ENCODE results near the gene PINLYP.

PINLYP gene

GRCh38 chr19:43623889-43624670 is 48.5 kb downstream of the PINLYP start:
- peak overlapping the region; percentile 37 for H3K27ac ChIP-seq (ENCODE audit: low read depth, low read length, poor library complexity, severe bottlenecking)
- H3F3A ChIP-seq (ENCODE audit: insufficient read depth, low read length), result peaks cover 4% of the 10 kb centered on the region; the same call in 1 of the 2 replicates
- H3K27me3 ChIP-seq (ENCODE audit: insufficient read depth, low read length), result no peaks in the 10 kb centered on the region
- H3K4me2 ChIP-seq (ENCODE audit: low read length), result no peak overlapping the region
- H3K4me3 ChIP-seq (ENCODE audit: low read depth, low read length, poor library complexity, severe bottlenecking), result no peak overlapping the region
- 0 out of 2 replicates have a peak, but pooled peaks cover under 1% of the 10 kb centered on the region for H3K79me2 ChIP-seq (ENCODE audit: insufficient read depth, low read length)
- no peaks in the 10 kb centered on the region for H3K9me2 ChIP-seq (ENCODE audit: low read depth, low read length)
- peaks cover 11% of the 10 kb centered on the region for H3K4me1 ChIP-seq (ENCODE audit: insufficient read depth, low read length, severe bottlenecking)
- no peaks in the 10 kb centered on the region for H3K36me3 ChIP-seq (ENCODE audit: insufficient read depth, low read length)
- TF ChIP-seq EZH2 (IDR thresholded peaks at IDR 0.05; ENCODE audit: borderline replicate concordance, low read length), result no peak
- no peak for TF ChIP-seq CTCF (IDR thresholded peaks at IDR 0.05; ENCODE audit: low read length)
- no peaks in the 10 kb centered on the region for H4K20me1 ChIP-seq (ENCODE audit: insufficient read depth, low read length)
- H3K9ac ChIP-seq (ENCODE audit: low read length), result no peak overlapping the region
- H2AFZ ChIP-seq (ENCODE audit: low read length), result no peak overlapping the region
- H3K9me3 ChIP-seq (ENCODE audit: low read length), result no peaks in the 10 kb centered on the region

GRCh38 chr19:43624933-43625332 is 49.3 kb downstream of the PINLYP start:
- H3K9me2 ChIP-seq (ENCODE audit: low read depth, low read length), result no peaks in the 10 kb centered on the region
- no peak overlapping the region for H3K4me2 ChIP-seq (ENCODE audit: low read length)
- H3K4me1 ChIP-seq (ENCODE audit: insufficient read depth, low read length, severe bottlenecking), result peaks cover 9% of the 10 kb centered on the region
- no peaks in the 10 kb centered on the region for H3K36me3 ChIP-seq (ENCODE audit: insufficient read depth, low read length)
- no peak overlapping the region for H2AFZ ChIP-seq (ENCODE audit: low read length)
- no peak overlapping the region for H3K4me3 ChIP-seq (ENCODE audit: low read depth, low read length, poor library complexity, severe bottlenecking)
- H3K9ac ChIP-seq (ENCODE audit: low read length), result no peak overlapping the region
- TF ChIP-seq CTCF (IDR thresholded peaks at IDR 0.05; ENCODE audit: low read length) (peak; percentile 51), EZH2 (IDR thresholded peaks at IDR 0.05; ENCODE audit: borderline replicate concordance, low read length) (no peak)
- H3K79me2 ChIP-seq (ENCODE audit: insufficient read depth, low read length), result no peaks in the 10 kb centered on the region
- no peaks in the 10 kb centered on the region for H3K27me3 ChIP-seq (ENCODE audit: insufficient read depth, low read length)
- peaks cover 4% of the 10 kb centered on the region; the same call in 1 of the 2 replicates for H3F3A ChIP-seq (ENCODE audit: insufficient read depth, low read length)
- H3K9me3 ChIP-seq (ENCODE audit: low read length), result no peaks in the 10 kb centered on the region
- no peak overlapping the region for H3K27ac ChIP-seq (ENCODE audit: low read depth, low read length, poor library complexity, severe bottlenecking)
- no peaks in the 10 kb centered on the region for H4K20me1 ChIP-seq (ENCODE audit: insufficient read depth, low read length)

DNA sequence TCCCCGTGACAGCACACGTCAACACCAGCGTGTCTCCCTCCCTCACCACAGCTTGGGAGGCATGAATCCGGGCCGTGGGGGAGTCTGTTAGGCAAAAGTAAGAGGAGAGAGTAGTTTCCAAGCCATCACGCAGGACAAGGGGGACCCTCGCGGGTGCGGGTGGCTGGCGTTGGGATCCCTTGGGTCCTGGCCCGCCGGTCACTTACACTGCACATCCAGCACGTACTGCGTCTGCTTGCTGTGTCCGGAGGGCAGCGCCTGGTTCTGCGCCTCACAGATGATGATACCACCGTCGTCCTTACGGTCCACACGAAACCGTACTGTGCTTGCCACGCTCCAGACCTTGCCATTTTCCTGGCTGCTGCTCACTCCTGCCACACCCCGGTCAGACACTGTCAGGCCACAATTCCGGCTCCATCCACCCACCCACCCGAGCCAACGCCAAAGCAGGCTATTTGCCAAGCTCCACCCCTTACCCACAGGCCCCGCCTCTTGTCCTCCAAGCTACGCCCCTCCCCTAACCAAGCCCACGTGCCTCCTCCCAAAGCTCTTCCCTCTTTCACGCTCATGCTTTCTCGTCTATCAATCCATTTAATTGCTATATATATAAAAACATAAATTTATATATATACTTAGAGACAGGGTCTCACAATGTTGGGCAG is 50.4 kb downstream of the PINLYP start:
- Histone ChIP-seq H2AFZ (ENCODE audit: low read length) (no peak overlapping the region), H3K4me2 (ENCODE audit: low read length) (no peak overlapping the region), H4K20me1 (ENCODE audit: insufficient read depth, low read length) (no peaks in the 10 kb centered on the region), H3K27ac (ENCODE audit: low read depth, low read length, poor library complexity, severe bottlenecking) (no peak overlapping the region), H3K4me1 (ENCODE audit: insufficient read depth, low read length, severe bottlenecking) (no peaks in the 10 kb centered on the region), H3K27me3 (ENCODE audit: insufficient read depth, low read length) (no peaks in the 10 kb centered on the region), H3F3A (ENCODE audit: insufficient read depth, low read length) (peaks cover 4% of the 10 kb centered on the region; the same call in 1 of the 2 replicates), H3K4me3 (ENCODE audit: low read depth, low read length, poor library complexity, severe bottlenecking) (no peak overlapping the region), H3K9ac (ENCODE audit: low read length) (no peak overlapping the region), H3K9me3 (ENCODE audit: low read length) (no peaks in the 10 kb centered on the region), H3K79me2 (ENCODE audit: insufficient read depth, low read length) (no peaks in the 10 kb centered on the region), H3K9me2 (ENCODE audit: low read depth, low read length) (no peaks in the 10 kb centered on the region), H3K36me3 (ENCODE audit: insufficient read depth, low read length) (no peaks in the 10 kb centered on the region)
- TF ChIP-seq CTCF (IDR thresholded peaks at IDR 0.05; ENCODE audit: low read length) (no peak), EZH2 (IDR thresholded peaks at IDR 0.05; ENCODE audit: borderline replicate concordance, low read length) (no peak)
